Dermis blood vessel endothelial cell (primary cell): ENCODE data around the gene RNF130. TPM values are rescaled to one million over a fixed set of nuclear protein-coding genes. Genes with fewer than 3 reads are reported as not detected.
"Not testable (repeated sequence)": the region's sequence is repeated elsewhere in the genome, so short reads cannot be mapped to it uniquely, and the experiment has no call there.

ENCODE experiments used
- DNase-seq: peaks from one replicate; pipeline ENCODE4 v3.0.0; 2010
- total RNA-seq: library from RNA; depleted of rRNA; stranded (reverse); fragments of >200 nt; gene quantifications from 2 replicates; pipeline ENCODE4 v1.2.3, GENCODE V29; 2014

The RNF130 gene
- total RNA-seq, 1 donor from 2014 or later: 69.4 TPM

- DNase-seq: no peak
Observed at GRCh38 chr5:179967489-179967888, 104.1 kb downstream of the RNF130 start.

- no peak for DNase-seq
Observed at GRCh38 chr5:179964015-179964414, 107.5 kb downstream of the RNF130 start.

- DNase-seq: no peak
Observed at GRCh38 chr5:179963375-179963774, 108.2 kb downstream of the RNF130 start.

- no peak for DNase-seq
Observed at GRCh38 chr5:179960204-179960831, 111.2 kb downstream of the RNF130 start.

GRCh38 chr5:179959641-179960040, 111.9 kb downstream of the RNF130 start:
- DNase-seq: no peak

- DNase-seq: not testable (repeated sequence)
Observed at GRCh38 chr5:179959118-179959517, 112.4 kb downstream of the RNF130 start.

- no peak for DNase-seq
Observed at GRCh38 chr5:179955630-179956029, 115.9 kb downstream of the RNF130 start.

GRCh38 chr5:179955062-179955461, 116.5 kb downstream of the RNF130 start:
- DNase-seq: no peak

GRCh38 chr5:179954434-179954833, 117.1 kb downstream of the RNF130 start:
- DNase-seq: no peak

GRCh38 chr5:179953987-179954386, 117.6 kb downstream of the RNF130 start:
- no peak for DNase-seq

- DNase-seq: no peak
Observed at GRCh38 chr5:179936976-179937681, 134.4 kb downstream of the RNF130 start.

GRCh38 chr5:179930788-179931473, 140.6 kb downstream of the RNF130 start:
- DNase-seq: peak; percentile 30

- DNase-seq: no peak
Observed at GRCh38 chr5:179927824-179928223, 143.7 kb downstream of the RNF130 start.

GRCh38 chr5:179926657-179927056, 144.9 kb downstream of the RNF130 start:
- no peak for DNase-seq

GRCh38 chr5:179923436-179923835, 148.1 kb downstream of the RNF130 start:
- DNase-seq: no peak

GRCh38 chr5:179920175-179920574, 151.4 kb downstream of the RNF130 start:
- no peak for DNase-seq

GRCh38 chr5:179919487-179920060, 152.0 kb downstream of the RNF130 start:
- no peak for DNase-seq

- DNase-seq: no peak
Observed at GRCh38 chr5:179918742-179919486, 152.6 kb downstream of the RNF130 start.

- DNase-seq: no peak
Observed at GRCh38 chr5:179916523-179916922, 155.0 kb downstream of the RNF130 start.

- DNase-seq: no peak
Observed at GRCh38 chr5:179915406-179915935, 156.1 kb downstream of the RNF130 start.

GRCh38 chr5:179914032-179914755, 157.4 kb downstream of the RNF130 start:
- DNase-seq: no peak

- no peak for DNase-seq
Observed at GRCh38 chr5:179913461-179913860, 158.1 kb downstream of the RNF130 start.
